ENCODE results near the gene C1QTNF1.

DNA sequence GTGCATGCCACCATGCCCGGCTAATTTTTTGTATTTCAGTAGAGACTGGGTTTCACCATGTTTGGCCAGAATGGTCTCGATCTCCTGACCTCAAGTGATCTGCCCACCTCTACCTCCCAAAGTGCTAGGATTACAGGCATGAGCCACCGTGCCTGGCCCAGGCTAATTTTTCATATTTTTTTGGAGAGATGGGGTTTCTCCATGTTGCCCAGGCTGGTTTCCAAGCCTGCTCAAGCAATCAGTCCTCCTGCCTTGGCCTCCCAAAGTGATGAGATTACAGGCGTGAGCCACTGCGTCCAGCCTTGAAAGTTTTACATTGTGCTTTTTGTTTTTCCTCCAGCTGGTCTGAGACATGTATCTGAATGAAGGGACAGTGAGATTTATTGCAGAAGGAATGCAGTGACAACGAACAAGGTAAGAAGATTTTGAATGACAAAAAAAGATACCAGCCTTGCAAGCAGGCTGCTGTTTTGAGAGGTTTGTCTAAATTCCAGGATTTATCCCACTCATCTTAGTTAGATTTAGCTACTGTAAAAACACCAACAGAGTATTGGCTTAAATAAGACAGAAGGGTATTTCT is 47.3 kb downstream of the C1QTNF1 start:
- TF ChIP-seq, protein P1, sequence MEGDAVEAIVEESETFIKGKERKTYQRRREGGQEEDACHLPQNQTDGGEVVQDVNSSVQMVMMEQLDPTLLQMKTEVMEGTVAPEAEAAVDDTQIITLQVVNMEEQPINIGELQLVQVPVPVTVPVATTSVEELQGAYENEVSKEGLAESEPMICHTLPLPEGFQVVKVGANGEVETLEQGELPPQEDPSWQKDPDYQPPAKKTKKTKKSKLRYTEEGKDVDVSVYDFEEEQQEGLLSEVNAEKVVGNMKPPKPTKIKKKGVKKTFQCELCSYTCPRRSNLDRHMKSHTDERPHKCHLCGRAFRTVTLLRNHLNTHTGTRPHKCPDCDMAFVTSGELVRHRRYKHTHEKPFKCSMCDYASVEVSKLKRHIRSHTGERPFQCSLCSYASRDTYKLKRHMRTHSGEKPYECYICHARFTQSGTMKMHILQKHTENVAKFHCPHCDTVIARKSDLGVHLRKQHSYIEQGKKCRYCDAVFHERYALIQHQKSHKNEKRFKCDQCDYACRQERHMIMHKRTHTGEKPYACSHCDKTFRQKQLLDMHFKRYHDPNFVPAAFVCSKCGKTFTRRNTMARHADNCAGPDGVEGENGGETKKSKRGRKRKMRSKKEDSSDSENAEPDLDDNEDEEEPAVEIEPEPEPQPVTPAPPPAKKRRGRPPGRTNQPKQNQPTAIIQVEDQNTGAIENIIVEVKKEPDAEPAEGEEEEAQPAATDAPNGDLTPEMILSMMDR (IDR thresholded peaks at IDR 0.05; ENCODE audit: extremely low read depth in 1 of 2, insufficient read depth in 1 of 2, low read depth in 1 of 2, low read length in 2 of 2) = no peak
- no peak for TF ChIP-seq POLR2AphosphoS5 (IDR thresholded peaks at IDR 0.05; ENCODE audit: insufficient read depth, low read depth, low read length)
- no peak for TF ChIP-seq POLR2A (IDR thresholded peaks at IDR 0.05; ENCODE audit: low read depth, low read length)
- TF ChIP-seq, protein P2, sequence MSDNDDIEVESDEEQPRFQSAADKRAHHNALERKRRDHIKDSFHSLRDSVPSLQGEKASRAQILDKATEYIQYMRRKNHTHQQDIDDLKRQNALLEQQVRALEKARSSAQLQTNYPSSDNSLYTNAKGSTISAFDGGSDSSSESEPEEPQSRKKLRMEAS (IDR thresholded peaks at IDR 0.05; ENCODE audit: insufficient read depth, insufficient read length) = no peak
- no peak for TF ChIP-seq FOS (IDR thresholded peaks at IDR 0.05; ENCODE audit: borderline replicate concordance, insufficient read depth, low read length)
